ENCODE data around the gene AFF4.
"Not testable (repeated sequence)": the region's sequence is repeated elsewhere in the genome, so short reads cannot be mapped to it uniquely, and the experiment has no call there.

The AFF4 gene

DNA sequence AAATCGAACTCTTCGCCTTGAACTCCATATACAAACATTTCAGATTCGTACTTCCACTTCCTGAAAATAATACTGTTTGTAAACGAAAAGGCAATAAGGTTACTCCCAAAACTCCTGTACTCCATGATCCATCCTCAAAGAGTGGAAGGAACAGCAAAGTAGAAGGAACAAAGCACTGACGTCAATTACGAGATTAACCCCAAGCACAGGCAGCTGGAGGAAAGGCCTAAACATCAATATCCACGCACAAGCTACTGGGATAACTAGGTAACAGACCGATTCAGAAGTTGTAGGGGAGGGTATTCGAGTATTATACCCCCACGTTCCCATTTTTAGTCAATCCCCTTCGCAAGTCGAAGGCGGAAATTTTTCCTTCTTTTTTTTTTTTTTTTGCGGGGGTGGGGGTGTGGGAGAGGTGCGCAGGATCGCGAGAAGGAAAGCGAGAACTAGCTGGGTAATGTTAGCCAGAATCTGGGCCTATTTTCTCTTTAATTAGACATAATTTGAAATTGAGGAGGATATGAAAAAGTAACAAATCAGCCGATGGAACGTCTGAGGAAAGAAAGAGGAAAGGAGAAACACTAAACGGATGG is 909 bp downstream of the AFF4 start:
- TF ChIP-seq, protein P1, sequence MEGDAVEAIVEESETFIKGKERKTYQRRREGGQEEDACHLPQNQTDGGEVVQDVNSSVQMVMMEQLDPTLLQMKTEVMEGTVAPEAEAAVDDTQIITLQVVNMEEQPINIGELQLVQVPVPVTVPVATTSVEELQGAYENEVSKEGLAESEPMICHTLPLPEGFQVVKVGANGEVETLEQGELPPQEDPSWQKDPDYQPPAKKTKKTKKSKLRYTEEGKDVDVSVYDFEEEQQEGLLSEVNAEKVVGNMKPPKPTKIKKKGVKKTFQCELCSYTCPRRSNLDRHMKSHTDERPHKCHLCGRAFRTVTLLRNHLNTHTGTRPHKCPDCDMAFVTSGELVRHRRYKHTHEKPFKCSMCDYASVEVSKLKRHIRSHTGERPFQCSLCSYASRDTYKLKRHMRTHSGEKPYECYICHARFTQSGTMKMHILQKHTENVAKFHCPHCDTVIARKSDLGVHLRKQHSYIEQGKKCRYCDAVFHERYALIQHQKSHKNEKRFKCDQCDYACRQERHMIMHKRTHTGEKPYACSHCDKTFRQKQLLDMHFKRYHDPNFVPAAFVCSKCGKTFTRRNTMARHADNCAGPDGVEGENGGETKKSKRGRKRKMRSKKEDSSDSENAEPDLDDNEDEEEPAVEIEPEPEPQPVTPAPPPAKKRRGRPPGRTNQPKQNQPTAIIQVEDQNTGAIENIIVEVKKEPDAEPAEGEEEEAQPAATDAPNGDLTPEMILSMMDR (IDR thresholded peaks at IDR 0.05; ENCODE audit: low read depth, low read length, missing control alignments) = no peak
- DNase-seq (ENCODE audit: extremely low read depth, low read depth) = peak; percentile 35
- peak overlapping the region; percentile 48 for H3K4me3 ChIP-seq (replicated peaks; ENCODE audit: low read depth, low read length)

DNA sequence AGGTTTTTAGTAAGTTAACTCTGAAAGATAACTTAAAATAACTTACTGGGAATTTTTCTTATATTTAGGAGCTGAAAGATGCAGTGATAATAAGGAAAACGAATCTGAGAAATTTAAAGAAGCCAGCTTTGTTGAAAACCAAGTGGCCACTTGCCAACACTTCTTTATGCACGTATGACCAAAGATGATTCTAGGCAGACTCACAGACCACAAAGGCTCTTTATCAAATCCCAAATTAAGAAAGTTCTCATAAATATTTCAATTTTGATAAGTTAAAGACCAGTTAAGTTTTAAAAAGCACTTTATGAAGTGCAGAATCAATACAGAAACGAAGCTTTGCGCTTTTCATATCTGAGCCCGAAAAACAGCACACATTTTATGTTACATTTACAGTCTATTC is 1.5 kb downstream of the AFF4 start:
- peak overlapping the region; percentile 48 for H3K4me3 ChIP-seq (replicated peaks; ENCODE audit: low read depth, low read length)
- TF ChIP-seq, protein P1 (IDR thresholded peaks at IDR 0.05; ENCODE audit: low read depth, low read length, missing control alignments) = no peak
- DNase-seq (ENCODE audit: extremely low read depth, low read depth) = no peak

DNA sequence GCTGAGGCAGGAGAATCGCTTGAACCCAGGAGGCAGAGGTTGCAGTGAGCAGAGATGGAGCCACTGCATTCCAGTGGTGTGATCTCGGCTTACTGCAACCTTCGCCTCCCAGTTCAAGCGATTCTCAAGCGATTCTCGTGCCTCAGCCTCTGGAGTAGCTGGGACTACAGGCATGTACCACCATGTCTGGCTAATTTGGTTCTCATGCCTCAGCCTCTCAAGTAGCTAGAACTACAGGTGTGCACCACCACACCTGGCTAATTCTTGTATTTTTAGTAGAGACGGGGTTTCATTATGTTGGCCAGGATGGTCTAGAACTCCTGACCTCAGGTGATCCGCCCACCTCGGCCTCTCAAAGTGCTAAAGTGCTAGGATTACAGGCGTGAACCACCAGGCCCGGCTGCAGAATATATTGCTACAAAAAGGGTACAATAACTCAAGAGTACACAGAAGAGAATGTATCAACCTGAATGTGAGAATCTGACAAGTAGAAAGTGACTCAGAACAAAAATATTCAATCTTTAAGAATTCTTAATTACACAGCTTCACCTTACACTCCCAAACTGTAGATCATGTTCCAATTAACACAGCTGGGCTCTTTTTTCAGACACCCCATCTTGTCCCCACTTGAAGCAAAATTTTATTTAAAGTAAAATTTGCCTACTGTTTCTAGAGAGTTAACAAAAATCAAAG is 2.2 kb downstream of the AFF4 start:
- peak overlapping the region; percentile 48 for H3K4me3 ChIP-seq (replicated peaks; ENCODE audit: low read depth, low read length)
- not testable (repeated sequence) for DNase-seq (ENCODE audit: extremely low read depth, low read depth)

DNA sequence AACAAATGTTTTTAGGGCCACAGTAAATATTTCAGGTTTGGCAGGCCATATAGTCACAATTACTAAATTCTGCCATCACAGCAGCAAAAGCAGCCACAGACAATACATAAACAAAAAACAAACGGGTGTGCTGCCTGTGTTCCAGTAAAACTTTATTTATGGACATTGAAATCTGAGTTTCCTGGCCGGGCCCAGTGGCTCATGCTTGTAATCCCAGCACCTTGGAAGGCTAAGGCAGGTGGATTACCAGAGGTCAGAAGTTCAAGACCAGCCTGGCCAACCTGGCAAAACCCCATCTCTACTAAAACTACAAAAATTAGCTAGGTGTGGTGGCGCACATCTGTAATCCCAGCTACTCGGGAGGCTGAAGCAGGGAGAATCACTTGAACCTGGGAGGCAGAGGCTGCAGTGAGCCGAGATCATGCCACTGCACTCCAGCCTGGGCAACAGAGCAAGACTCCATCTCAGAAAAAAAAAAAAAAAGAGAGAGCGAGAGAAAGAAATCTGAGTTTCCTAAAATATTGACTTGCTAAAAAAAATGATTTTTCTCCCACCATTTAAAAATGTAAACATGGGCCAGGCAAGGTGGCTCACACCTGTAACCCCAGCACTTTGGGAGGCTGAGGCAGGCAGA is 7.2 kb downstream of the AFF4 start:
- not testable (repeated sequence) for DNase-seq (ENCODE audit: extremely low read depth, low read depth); H3K4me3 ChIP-seq (replicated peaks; ENCODE audit: low read depth, low read length)

DNA sequence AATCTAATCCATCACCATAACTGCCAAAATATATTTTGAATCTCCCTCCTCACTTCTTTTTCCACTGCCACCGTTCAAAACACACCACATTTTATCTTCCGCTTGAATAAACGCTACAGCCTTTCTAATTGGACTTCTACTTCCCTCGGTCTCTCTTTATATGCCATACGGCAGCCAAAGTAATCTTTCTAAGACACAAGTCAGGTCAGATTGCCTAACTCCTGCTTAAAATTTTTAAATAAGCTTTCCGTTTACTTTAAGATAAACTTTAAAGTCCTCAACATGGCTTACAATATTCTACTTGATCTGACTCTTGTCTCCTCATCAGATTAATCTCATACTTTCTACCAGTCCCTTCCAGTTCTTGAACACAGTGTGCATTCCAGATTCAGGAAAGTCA is 9.7 kb downstream of the AFF4 start:
- DNase-seq (ENCODE audit: extremely low read depth, low read depth) = no peak
- no peak overlapping the region for H3K4me3 ChIP-seq (replicated peaks; ENCODE audit: low read depth, low read length)
- TF ChIP-seq, protein P1 (IDR thresholded peaks at IDR 0.05; ENCODE audit: low read depth, low read length, missing control alignments) = no peak

DNA sequence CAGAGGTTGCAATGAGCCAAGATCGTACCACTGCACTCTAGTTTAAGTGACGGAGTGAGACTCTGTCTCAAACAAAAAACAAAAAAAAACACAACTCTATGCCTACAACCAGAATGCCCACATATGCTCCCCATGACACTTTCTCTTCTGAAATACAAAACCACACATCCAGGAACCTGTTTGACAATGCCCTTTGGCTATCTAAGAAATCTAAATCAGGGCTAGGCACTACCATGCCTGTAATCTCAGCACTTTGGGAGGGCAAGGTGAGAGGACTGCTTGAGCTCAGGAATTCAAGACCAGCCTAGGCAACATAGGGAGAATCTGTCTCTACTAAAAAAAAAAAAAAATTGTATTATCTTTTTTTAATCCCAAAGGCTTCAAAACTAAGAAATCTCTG is 10.6 kb downstream of the AFF4 start:
- no peak for DNase-seq (ENCODE audit: extremely low read depth, low read depth)
- H3K4me3 ChIP-seq (replicated peaks; ENCODE audit: low read depth, low read length) = no peak overlapping the region
- TF ChIP-seq, protein P1 (IDR thresholded peaks at IDR 0.05; ENCODE audit: low read depth, low read length, missing control alignments) = no peak

DNA sequence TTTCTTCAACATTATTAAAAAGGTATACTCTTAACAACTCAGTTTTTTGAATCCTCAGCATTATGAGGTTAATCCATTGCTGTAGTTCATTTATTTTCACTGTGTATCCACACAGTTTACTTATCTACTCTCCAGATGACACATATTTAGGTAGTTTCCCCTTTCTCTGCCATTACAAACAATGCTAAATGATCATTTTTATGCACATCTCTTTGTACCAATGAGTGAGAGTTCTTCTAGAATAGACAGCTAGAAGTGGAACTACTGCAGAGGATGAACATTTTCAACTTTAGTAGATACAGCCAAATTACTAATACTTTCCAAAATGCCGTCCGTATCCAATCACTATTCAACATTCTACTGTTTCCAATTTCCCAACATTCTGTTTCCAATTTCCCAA is 11.5 kb downstream of the AFF4 start:
- TF ChIP-seq, protein P1 (IDR thresholded peaks at IDR 0.05; ENCODE audit: low read depth, low read length, missing control alignments) = no peak
- DNase-seq (ENCODE audit: extremely low read depth, low read depth) = no peak
- H3K4me3 ChIP-seq (replicated peaks; ENCODE audit: low read depth, low read length) = no peak overlapping the region

All from HFF-Myc (cell line).